Mesenchymal stem cell (in vitro differentiated cells and primary cell): ENCODE results near the gene CFH.

ENCODE experiments used
- DNase-seq: peaks from one replicate; pipeline ENCODE4 v3.0.0-alpha.2; 2013
- H2AFZ ChIP-seq: one replicate; pipeline ENCODE4 v1.6.1; 2013; ENCODE audit warnings: low read depth, mild to moderate bottlenecking, control low read depth, inconsistent platforms, low read length, moderate library complexity
- H2AK5ac ChIP-seq: 2 replicates; pipeline ENCODE4 v1.6.1; 2013; ENCODE audit warnings: low read length, moderate library complexity, mild to moderate bottlenecking, inconsistent platforms; ENCODE audit not compliant: severe bottlenecking
- H2BK120ac ChIP-seq: one replicate; pipeline ENCODE4 v1.6.1; 2013; ENCODE audit warnings: low read depth, mild to moderate bottlenecking, inconsistent platforms, low read length, moderate library complexity
- H2BK12ac ChIP-seq, 2 experiments: one replicate each; pipeline ENCODE4 v1.6.1; 2013; ENCODE audit warnings: inconsistent platforms in 2 of 2, low read length in 2 of 2, mild to moderate bottlenecking in 2 of 2, moderate library complexity in 2 of 2, control low read depth in 1 of 2
- H2BK15ac ChIP-seq: one replicate; pipeline ENCODE4 v1.6.1; 2013; ENCODE audit warnings: mild to moderate bottlenecking, low read depth, inconsistent platforms; ENCODE audit not compliant: poor library complexity, severe bottlenecking
- H2BK5ac ChIP-seq: 2 replicates; pipeline ENCODE4 v1.6.1; 2013; ENCODE audit warnings: low read depth, mild to moderate bottlenecking, low read length, control low read depth, inconsistent platforms; ENCODE audit not compliant: poor library complexity, severe bottlenecking
- H3K14ac ChIP-seq, 2 experiments: one replicate each; pipeline ENCODE4 v1.6.1; 2013; ENCODE audit warnings: inconsistent platforms in 2 of 2, low read length in 2 of 2, control low read depth in 1 of 2, mild to moderate bottlenecking in 1 of 2, moderate library complexity in 1 of 2
- H3K18ac ChIP-seq, 2 experiments: one replicate each; pipeline ENCODE4 v1.6.1; 2013; ENCODE audit warnings: inconsistent platforms in 2 of 2, low read length in 2 of 2, control low read depth in 1 of 2, low read depth in 1 of 2, mild to moderate bottlenecking in 1 of 2
- H3K23ac ChIP-seq, 2 experiments: one replicate each; pipeline ENCODE4 v1.6.1; 2013; ENCODE audit warnings: inconsistent platforms in 2 of 2, low read length in 2 of 2, mild to moderate bottlenecking in 2 of 2, moderate library complexity in 2 of 2, control low read depth in 1 of 2
- H3K27ac ChIP-seq: 2 replicates; pipeline ENCODE4 v1.5.1; 2013; ENCODE audit warnings: mild to moderate bottlenecking, moderate library complexity, low read length, control low read depth, inconsistent platforms; ENCODE audit not compliant: poor library complexity, severe bottlenecking
- H3K27me3 ChIP-seq, 2 experiments: 2 replicates each; pipeline versions ENCODE4 v1.6.1 to v1.7.0; 2013; ENCODE audit warnings: low read length in 2 of 2, mild to moderate bottlenecking in 2 of 2, moderate library complexity in 2 of 2, control low read depth in 1 of 2, inconsistent platforms in 1 of 2; ENCODE audit not compliant: control insufficient read depth in 1 of 2, insufficient read depth in 1 of 2
- H3K36me3 ChIP-seq, 2 experiments: 2 replicates each; pipeline versions ENCODE4 v1.6.1 to v1.7.0; 2013; ENCODE audit warnings: low read length in 2 of 2, control low read depth in 1 of 2, inconsistent platforms in 1 of 2, low read depth in 1 of 2, mild to moderate bottlenecking in 1 of 2; ENCODE audit not compliant: insufficient read depth in 2 of 2, control insufficient read depth in 1 of 2
- H3K4ac ChIP-seq, 2 experiments: one replicate each; pipeline ENCODE4 v1.6.1; 2013; ENCODE audit warnings: inconsistent platforms in 2 of 2, low read length in 2 of 2, mild to moderate bottlenecking in 2 of 2, moderate library complexity in 2 of 2, control low read depth in 1 of 2, low read depth in 1 of 2
- H3K4me1 ChIP-seq: 2 replicates; pipeline ENCODE4 v1.6.1; 2013; ENCODE audit warnings: low read depth, low read length, control low read depth; ENCODE audit not compliant: control insufficient read depth, insufficient read depth
- H3K4me2 ChIP-seq: 2 replicates; pipeline ENCODE4 v1.6.1; 2013; ENCODE audit warnings: low read length, mild to moderate bottlenecking, inconsistent platforms; ENCODE audit not compliant: poor library complexity, severe bottlenecking
- H3K4me3 ChIP-seq, 2 experiments: 2 replicates each; pipeline versions ENCODE4 v1.5.1 to v1.7.0; 2013; ENCODE audit warnings: low read length in 2 of 2, mild to moderate bottlenecking in 2 of 2, control low read depth in 1 of 2, low read depth in 1 of 2; ENCODE audit not compliant: insufficient read depth in 1 of 2
- H3K79me1 ChIP-seq: replicated peaks from 2 replicates; pipeline ENCODE4 v1.6.1; 2013; ENCODE audit warnings: mild to moderate bottlenecking, control low read depth, low read length, inconsistent platforms; ENCODE audit not compliant: poor library complexity, severe bottlenecking
- H3K9ac ChIP-seq: 2 replicates; pipeline ENCODE4 v1.7.0; 2013; ENCODE audit warnings: mild to moderate bottlenecking, low read length, moderate library complexity
- H3K9me3 ChIP-seq: 2 replicates; pipeline ENCODE4 v1.7.0; 2013; ENCODE audit warnings: mild to moderate bottlenecking, low read length; ENCODE audit not compliant: control insufficient read depth
- H4K8ac ChIP-seq: one replicate; pipeline ENCODE4 v1.6.1; 2013; ENCODE audit warnings: inconsistent platforms, mild to moderate bottlenecking, low read length, moderate library complexity
- H4K91ac ChIP-seq: one replicate; pipeline ENCODE4 v1.6.1; 2013; ENCODE audit warnings: mild to moderate bottlenecking, low read length, inconsistent platforms
- WGBS: methylation state at CpG from one replicate; pipeline ENCODE4 v1.1.7; 2013; ENCODE audit warnings: mixed read lengths; 5-methylcytosine and 5-hydroxymethylcytosine counted together

The CFH gene

GRCh38 chr1:196774175-196774574 lies 122.3 kb downstream of the CFH start:
- Histone ChIP-seq H3K4me1 (no peaks in the 10 kb centered on the region), H3K9me3 (no peaks in the 10 kb centered on the region), H3K4ac (no peak overlapping the region), H2BK120ac (no peak overlapping the region), H2BK12ac (no peak overlapping the region), H3K4me3 (no peak overlapping the region), H3K9ac (no peak overlapping the region), H4K91ac (no peak overlapping the region), H2BK15ac (no peak overlapping the region), H3K27ac (no peak overlapping the region), H3K27me3 (no peaks in the 10 kb centered on the region), H3K18ac (no peak overlapping the region), H2AFZ (no peak overlapping the region), H3K14ac (no peak overlapping the region), H3K23ac (no peak overlapping the region), H3K36me3 (no peaks in the 10 kb centered on the region), H3K4me2 (no peak overlapping the region), H3K79me1 (no peaks in the 10 kb centered on the region), H2AK5ac (no peak overlapping the region), H4K8ac (no peak overlapping the region), H2BK5ac (no peak overlapping the region)
- WGBS = 71% methylated on average over 1 of the region's 2 CpGs
- DNase-seq = no peak

- no peak within 1 kb of the TSS for H3K23ac ChIP-seq
- H4K91ac ChIP-seq = no peak within 1 kb of the TSS
- H3K9ac ChIP-seq = no peak within 1 kb of the TSS
- no peak within 1 kb of the TSS for H3K4me3 ChIP-seq
- no peak within 1 kb of the TSS for H2AFZ ChIP-seq
- no peak within 1 kb of the TSS for H4K8ac ChIP-seq
- no peak within 1 kb of the TSS for H2BK5ac ChIP-seq
- H3K27me3 ChIP-seq = no peaks in the 10 kb centered on the region
- no peak within 1 kb of the TSS for H3K4me2 ChIP-seq
- H3K27ac ChIP-seq = no peak within 1 kb of the TSS
- H2BK15ac ChIP-seq = no peak within 1 kb of the TSS
- H3K79me1 ChIP-seq = no peaks in the 10 kb centered on the region
- no peaks in the 10 kb centered on the region for H3K4me1 ChIP-seq
- H2BK12ac ChIP-seq = no peak within 1 kb of the TSS
- H3K14ac ChIP-seq = no peak within 1 kb of the TSS
- no peak within 1 kb of the TSS for H3K18ac ChIP-seq
- no peak within 1 kb of the TSS for H3K4ac ChIP-seq
- H2AK5ac ChIP-seq = no peak within 1 kb of the TSS
- H3K9me3 ChIP-seq = no peaks in the 10 kb centered on the region
- no peak within 1 kb of the TSS for H2BK120ac ChIP-seq
- H3K36me3 ChIP-seq = no peaks in the 10 kb centered on the region
- no peak for DNase-seq
Observed at GRCh38 chr1:196774603-196775002, 122.8 kb downstream of the CFH start, which contains the start of gene CFHR3. TSS of gene CFHR3 (plus strand) at chr1:196774840. CDS start at chr1:196774887, 47 bp downstream.

GRCh38 chr1:196777603-196778002 lies 125.8 kb downstream of the CFH start:
- Histone ChIP-seq H3K4me3 (no peak overlapping the region), H2AFZ (no peak overlapping the region), H3K79me1 (no peaks in the 10 kb centered on the region), H3K27ac (no peak overlapping the region), H4K91ac (no peak overlapping the region), H3K14ac (no peak overlapping the region), H3K18ac (no peak overlapping the region), H3K36me3 (no peaks in the 10 kb centered on the region), H3K27me3 (no peaks in the 10 kb centered on the region), H3K9me3 (no peaks in the 10 kb centered on the region), H3K23ac (no peak overlapping the region), H4K8ac (no peak overlapping the region), H3K4ac (no peak overlapping the region), H2BK120ac (no peak overlapping the region), H2BK12ac (no peak overlapping the region), H2BK15ac (no peak overlapping the region), H3K4me1 (no peaks in the 10 kb centered on the region), H3K9ac (no peak overlapping the region), H2AK5ac (no peak overlapping the region), H2BK5ac (no peak overlapping the region), H3K4me2 (no peak overlapping the region)
- 90% methylated on average over 11 of the region's 13 CpGs for WGBS
- no peak for DNase-seq

- WGBS = no CpG with 5 or more reads among the region's 1 CpG
- Histone ChIP-seq H3K4me3 (no peak overlapping the region), H3K4ac (no peak overlapping the region)
Observed at GRCh38 chr1:196779093-196779492, 127.2 kb downstream of the CFH start.

More at GRCh38 chr1:196779093-196779492, 127.2 kb downstream of the CFH start:
- Histone ChIP-seq H3K18ac (no peak overlapping the region), H3K4me1 (no peaks in the 10 kb centered on the region), H3K79me1 (no peaks in the 10 kb centered on the region), H2BK5ac (no peak overlapping the region), H3K9ac (no peak overlapping the region), H3K9me3 (no peaks in the 10 kb centered on the region), H2AK5ac (no peak overlapping the region), H3K27ac (no peak overlapping the region), H3K36me3 (no peaks in the 10 kb centered on the region), H3K27me3 (no peaks in the 10 kb centered on the region), H3K14ac (no peak overlapping the region), H3K23ac (no peak overlapping the region), H2BK12ac (no peak overlapping the region), H4K91ac (no peak overlapping the region), H4K8ac (no peak overlapping the region), H2AFZ (no peak overlapping the region), H2BK15ac (no peak overlapping the region), H2BK120ac (no peak overlapping the region), H3K4me2 (no peak overlapping the region)
- no peak for DNase-seq
